RKO (cell line): ENCODE measurements around the gene MARCHF11.

Experiments used
- DNase-seq: peaks from one replicate; pipeline ENCODE4 v3.0.0-alpha.2; 2016; ENCODE audit warnings: low spot score

MARCHF11 gene

DNA sequence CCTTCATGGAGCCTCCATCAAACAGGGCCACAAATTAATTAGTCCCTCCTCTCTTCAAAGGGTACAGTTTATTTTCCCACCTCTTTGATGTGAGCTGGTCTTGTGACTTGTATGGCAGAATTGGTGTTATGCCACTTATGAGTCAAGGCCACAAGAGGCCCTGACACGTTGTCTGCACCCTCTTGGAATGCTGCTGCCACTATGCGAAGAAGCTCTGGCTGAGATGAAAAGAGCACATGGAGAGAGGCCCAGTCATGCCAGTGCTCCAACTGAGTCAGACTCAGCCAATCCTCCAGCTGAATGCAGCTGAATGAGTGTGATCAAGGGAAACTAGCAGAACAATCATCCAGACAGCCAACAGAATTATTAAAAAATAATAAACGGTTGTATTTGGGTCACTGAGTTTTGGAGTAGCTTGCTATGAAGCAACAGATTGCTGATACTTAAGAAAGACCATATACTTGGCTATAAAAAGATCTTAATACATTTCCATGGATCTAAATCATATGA is 128.3 kb downstream of the MARCHF11 start:
- DNase-seq, result peak; percentile 28

GRCh38 chr5:16050414-16050813 is 129.2 kb downstream of the MARCHF11 start:
- no peak for DNase-seq

- no peak for DNase-seq
Observed at GRCh38 chr5:16049761-16050160, 129.8 kb downstream of the MARCHF11 start.

- DNase-seq, result no peak
Observed at GRCh38 chr5:16048132-16048531, 131.5 kb downstream of the MARCHF11 start.

- no peak for DNase-seq
Observed at GRCh38 chr5:16043349-16043965, 136.1 kb downstream of the MARCHF11 start.

DNA sequence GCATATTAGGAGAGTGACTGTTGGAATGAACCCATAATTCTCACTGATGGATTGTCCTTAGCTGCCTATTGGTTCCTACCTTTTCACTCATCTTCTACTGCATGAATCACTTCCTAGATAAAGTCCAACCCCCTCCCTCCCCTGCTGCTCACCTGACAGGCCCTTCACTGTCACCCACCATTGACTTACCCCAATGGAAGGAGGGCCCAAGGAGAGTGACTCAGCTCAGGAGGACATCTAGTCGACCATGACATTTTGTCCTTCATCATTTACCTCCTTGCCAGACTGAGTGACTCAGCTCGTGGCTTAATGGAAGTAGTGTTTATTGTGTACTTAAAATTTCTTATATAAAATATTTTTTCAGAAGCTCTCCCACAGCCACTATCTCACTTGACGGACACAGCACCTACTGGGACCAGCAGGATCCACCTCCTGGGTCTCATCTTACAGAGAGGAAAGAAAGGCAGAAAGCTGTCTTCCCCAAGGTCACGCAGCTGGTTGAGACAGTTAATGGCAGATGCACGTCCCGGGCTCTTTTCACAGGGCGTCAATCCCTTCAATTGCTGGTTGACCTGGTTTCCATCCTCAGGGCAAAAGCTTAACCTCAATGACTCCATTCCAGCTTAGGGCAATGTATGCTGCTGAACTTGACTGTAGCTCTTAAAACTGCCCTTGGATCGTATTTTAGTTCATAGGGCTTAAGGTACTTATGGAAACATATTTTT is 142.3 kb downstream of the MARCHF11 start:
- no peak for DNase-seq

DNA sequence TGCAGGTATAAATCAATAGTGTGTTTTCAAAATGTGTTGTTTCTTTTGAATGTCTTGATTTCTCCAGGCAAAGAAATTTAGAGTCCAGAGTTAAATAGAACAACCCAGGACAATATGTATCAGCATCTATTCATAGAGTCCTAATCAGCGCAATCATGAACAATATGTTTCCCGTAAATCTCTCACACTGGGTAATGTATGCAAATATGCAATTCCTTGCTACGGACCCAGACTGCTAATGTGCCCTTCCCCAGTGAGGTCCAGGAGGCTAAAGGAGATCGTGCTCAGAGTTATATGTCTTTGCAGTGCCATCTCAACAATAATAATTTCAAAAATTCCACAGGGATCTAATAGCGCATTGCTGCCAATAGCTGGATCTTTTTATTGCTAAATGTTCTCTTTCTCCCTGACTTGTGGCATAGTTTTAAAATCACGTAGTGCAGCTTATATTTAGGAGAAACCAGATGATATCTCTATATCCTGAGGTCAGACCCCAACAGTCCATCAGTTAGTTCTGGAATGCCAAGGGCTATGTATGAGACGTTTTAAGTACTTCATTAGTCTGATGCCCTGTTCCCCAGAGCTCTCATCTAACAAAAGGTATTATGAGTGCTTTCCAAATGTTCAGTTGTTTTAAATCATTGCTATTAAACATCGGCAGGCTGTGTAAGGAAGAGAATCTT is 145.1 kb downstream of the MARCHF11 start:
- DNase-seq, result no peak

GRCh38 chr5:16033187-16033925 is 146.2 kb downstream of the MARCHF11 start:
- no peak for DNase-seq

DNA sequence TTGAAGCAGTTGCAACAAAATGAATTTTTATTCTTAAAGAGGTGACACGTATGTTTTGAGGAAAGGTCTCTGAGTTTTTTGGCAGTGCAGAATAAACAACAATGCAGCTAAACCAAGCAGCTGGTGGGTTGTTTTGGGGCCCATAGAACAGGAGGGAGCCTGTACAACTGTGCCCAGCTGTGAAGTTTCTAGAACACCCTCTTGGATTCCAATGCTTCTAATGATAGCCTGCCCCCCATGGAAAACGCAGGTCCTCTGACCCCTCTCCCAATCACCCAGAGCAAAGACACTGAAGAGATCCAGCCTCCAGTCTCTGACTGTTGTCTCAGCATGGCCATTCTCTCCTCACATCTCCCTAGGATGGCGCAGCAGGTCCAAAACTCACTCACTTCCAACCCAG is 150.9 kb downstream of the MARCHF11 start:
- no peak for DNase-seq

DNA sequence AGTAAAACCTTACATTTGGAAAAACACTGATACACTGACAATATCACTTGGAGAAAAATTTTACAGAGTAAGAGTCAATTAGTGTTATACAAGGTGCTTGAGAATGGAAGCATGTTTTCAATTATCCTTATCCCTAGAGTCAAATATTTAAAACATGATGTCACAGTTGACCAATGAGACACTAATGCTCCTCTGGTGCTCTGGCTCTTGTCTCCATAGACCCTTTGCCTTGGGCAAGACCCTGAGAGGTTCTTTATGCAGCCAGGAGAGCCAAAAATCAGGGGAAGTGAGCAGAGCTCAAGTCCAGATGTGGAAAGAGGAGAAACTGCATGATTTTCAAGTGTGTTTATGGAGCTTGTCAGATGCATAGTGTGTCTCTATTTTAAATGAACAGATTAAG is 153.9 kb downstream of the MARCHF11 start:
- DNase-seq, result no peak

DNA sequence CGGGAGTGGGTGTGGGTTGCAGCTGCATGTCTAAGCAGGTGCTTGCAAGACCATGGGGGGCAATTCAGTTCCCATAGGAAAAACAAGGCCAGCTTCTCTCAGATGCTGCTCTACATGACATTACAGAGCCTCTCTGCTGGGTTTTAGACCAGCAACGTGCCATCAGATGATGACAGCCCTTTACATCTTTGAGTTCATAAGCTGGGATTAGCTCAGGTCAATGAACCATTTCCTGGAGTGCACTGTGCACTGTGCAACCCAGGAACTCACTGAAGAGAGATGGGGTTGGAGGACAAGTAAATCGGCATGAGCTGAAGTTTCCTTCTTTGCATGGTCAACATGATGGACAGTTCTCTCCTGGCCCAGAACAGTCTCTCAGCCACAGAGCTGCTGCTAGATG is 160.6 kb downstream of the MARCHF11 start:
- no peak for DNase-seq

DNA sequence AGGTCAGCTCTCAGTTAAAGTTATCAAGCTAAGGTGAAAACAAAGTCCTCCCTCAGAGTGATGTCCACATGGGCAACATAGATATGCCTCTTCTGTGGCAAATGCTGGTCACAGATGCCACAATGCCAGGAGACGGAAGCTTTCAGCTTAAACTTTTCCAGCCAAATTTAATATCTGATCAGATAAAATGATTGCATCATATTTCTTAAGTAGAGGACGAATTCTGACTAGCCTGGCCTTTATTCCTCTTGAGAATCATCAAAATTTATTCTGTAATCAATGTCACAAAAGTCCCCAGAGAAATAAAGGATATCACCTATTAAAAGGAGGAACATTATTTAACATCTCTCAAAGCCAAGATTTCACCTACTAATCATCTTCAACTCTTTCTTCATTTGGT is 161.9 kb downstream of the MARCHF11 start:
- DNase-seq, result no peak
